Keratinocyte (primary cell): ENCODE data around the gene DNAJB8. TPM values are rescaled to one million over a fixed set of nuclear protein-coding genes. Genes with fewer than 3 reads are reported as not detected.

Experiments used
- DNase-seq: peaks from one replicate; pipeline ENCODE4 v3.0.0-alpha.2; 2011; ENCODE audit warnings: low read depth, missing footprints, low spot score
- FAIRE-seq: peaks from 2 replicates; lab custom pipeline; 2011; peaks lifted over from hg19 to GRCh38; lab: Jason Lieb, UNC
- H2AFZ ChIP-seq: 2 replicates; pipeline ENCODE4 v1.6.0; 2012; ENCODE audit warnings: low read length, control low read depth, inconsistent platforms; ENCODE audit not compliant: control insufficient read depth
- H3K27ac ChIP-seq: 2 replicates; pipeline ENCODE4 v1.5.1; 2011; ENCODE audit warnings: low read length; ENCODE audit not compliant: control insufficient read depth, insufficient read depth
- H3K27me3 ChIP-seq: 3 replicates; pipeline ENCODE4 v1.6.0; 2011; ENCODE audit warnings: low read length; ENCODE audit not compliant: control insufficient read depth, insufficient read depth; ENCODE audit errors: extremely low read depth
- H3K36me3 ChIP-seq, 2 experiments: 2 replicates in 1 of 2; 3 replicates in 1 of 2; pipeline ENCODE4 v1.5.1; 2011; ENCODE audit warnings: low read length in 2 of 2, mild to moderate bottlenecking in 1 of 2; ENCODE audit not compliant: control insufficient read depth in 2 of 2, insufficient read depth in 2 of 2; ENCODE audit errors: extremely low read depth in 1 of 2
- H3K4me1 ChIP-seq: 3 replicates; pipeline ENCODE4 v1.5.1; 2011; ENCODE audit warnings: low read length; ENCODE audit not compliant: control insufficient read depth, insufficient read depth; ENCODE audit errors: extremely low read depth
- H3K4me2 ChIP-seq: 3 replicates; pipeline ENCODE4 v1.6.0; 2011; ENCODE audit warnings: low read depth, low read length; ENCODE audit not compliant: control insufficient read depth, insufficient read depth; ENCODE audit errors: extremely low read depth
- H3K4me3 ChIP-seq, 3 experiments: fragments of 200-600 bp in 1 of 3; sonication (generic) in 1 of 3; 2 replicates in 2 of 3; 3 replicates in 1 of 3; pipeline ENCODE4 v1.5.1; 2011 to 2016; ENCODE audit warnings: low read length in 3 of 3, mild to moderate bottlenecking in 3 of 3, control low read depth in 2 of 3, inconsistent platforms in 1 of 3, low read depth in 1 of 3, mixed read lengths in 1 of 3, mixed run types in 1 of 3, moderate library complexity in 1 of 3; ENCODE audit not compliant: control insufficient read depth in 2 of 3, insufficient read depth in 2 of 3; ENCODE audit errors: extremely low read depth in 1 of 3
- H3K79me2 ChIP-seq: 2 replicates; pipeline ENCODE4 v1.6.0; 2012; ENCODE audit warnings: low read length; ENCODE audit not compliant: control insufficient read depth, insufficient read depth
- H3K9ac ChIP-seq: 3 replicates; pipeline ENCODE4 v1.6.0; 2011; ENCODE audit warnings: low read length; ENCODE audit not compliant: control insufficient read depth, insufficient read depth; ENCODE audit errors: extremely low read depth
- H3K9me1 ChIP-seq: 3 replicates; pipeline ENCODE4 v1.6.0; 2011; ENCODE audit warnings: low read length; ENCODE audit not compliant: control insufficient read depth, insufficient read depth; ENCODE audit errors: extremely low read depth
- H3K9me3 ChIP-seq: 2 replicates; pipeline ENCODE4 v1.5.1; 2012; ENCODE audit warnings: low read depth, low read length; ENCODE audit not compliant: control insufficient read depth
- H4K20me1 ChIP-seq: 3 replicates; pipeline ENCODE4 v1.6.0; 2011; ENCODE audit warnings: low read length; ENCODE audit not compliant: control insufficient read depth, insufficient read depth; ENCODE audit errors: extremely low read depth
- EZH2 ChIP-seq: IDR thresholded peaks from one replicate; pipeline ENCODE4 v1.6.1; 2012; ENCODE audit warnings: inconsistent platforms, mild to moderate bottlenecking, low read length, moderate library complexity
- dilution Hi-C: fragments of 300-500 bp; cut with MboI; formaldehyde crosslinking; loops from one replicate; pipeline ENCODE4 v1.7.0; 2020; ENCODE audit warnings: low sequenced_read_pairs; ENCODE audit not compliant: extremely low pct_ligation_motif_present
- polyA plus RNA-seq, 5 experiments: library from polyadenylated mRNA; depleted of rRNA in 3 of 5; stranded (reverse) in 3 of 5; stranded (forward) in 1 of 5; unstranded in 1 of 5; fragments of >200 nt; gene quantifications; 1 replicate in 1 of 5; 2 replicates in 3 of 5; 3 replicates in 1 of 5; pipeline versions ENCODE4 v1.2.1 to v1.2.3, GENCODE V29; 2011 to 2012; ENCODE audit warnings: missing spikeins in 2 of 5, low read depth in 1 of 5, low replicate concordance in 1 of 5
- TF ChIP-seq, protein P1 (sequence below), 3 experiments: IDR thresholded peaks in 1 of 3; conservative IDR thresholded peaks in 1 of 3; optimal IDR thresholded peaks in 1 of 3; 2 replicates in 2 of 3; 3 replicates in 1 of 3; pipeline versions ENCODE3 to v1.5.1; 2011; ENCODE audit warnings: low read length in 3 of 3, mild to moderate bottlenecking in 3 of 3, moderate library complexity in 2 of 3, control low read depth in 1 of 3, inconsistent platforms in 1 of 3; ENCODE audit not compliant: insufficient read depth in 2 of 3; ENCODE audit errors: extremely low read depth in 1 of 3

DNAJB8 gene
- polyA plus RNA-seq, 1 donor (not counting 4 experiments of a cell fraction or from before 2014, with no cell fraction given) = not detected

DNA sequence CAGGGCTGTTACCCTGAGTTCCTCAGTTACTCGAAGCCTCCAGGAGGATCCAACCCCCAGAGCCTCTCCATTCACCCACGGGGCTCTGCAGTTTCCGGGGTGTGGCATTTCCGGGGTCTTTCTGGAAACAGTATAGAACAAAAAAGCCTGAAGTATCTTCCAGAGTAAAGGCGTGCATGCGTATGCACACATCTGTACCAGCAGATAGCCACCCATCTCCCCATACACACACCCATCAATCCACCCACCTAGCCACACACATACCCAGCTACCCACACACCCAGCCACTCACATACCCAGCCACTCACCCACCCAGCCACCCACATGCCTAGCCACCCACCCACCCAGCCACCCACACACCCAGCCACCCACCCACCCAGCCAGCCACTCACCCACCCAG is 2.9 kb upstream of the DNAJB8 start:
- no peak overlapping the region for H3K4me2 ChIP-seq
- no peaks in the 10 kb centered on the region for H3K9me1 ChIP-seq
- no peaks in the 10 kb centered on the region for H3K36me3 ChIP-seq
- H3K4me3 ChIP-seq = no peak overlapping the region
- H2AFZ ChIP-seq = no peak overlapping the region
- no peaks in the 10 kb centered on the region for H4K20me1 ChIP-seq
- no peak overlapping the region for H3K27ac ChIP-seq
- H3K27me3 ChIP-seq = peaks cover 45% of the 10 kb centered on the region
- H3K9ac ChIP-seq = no peak overlapping the region
- dilution Hi-C loops = no loop called here
- TF ChIP-seq, protein P1, sequence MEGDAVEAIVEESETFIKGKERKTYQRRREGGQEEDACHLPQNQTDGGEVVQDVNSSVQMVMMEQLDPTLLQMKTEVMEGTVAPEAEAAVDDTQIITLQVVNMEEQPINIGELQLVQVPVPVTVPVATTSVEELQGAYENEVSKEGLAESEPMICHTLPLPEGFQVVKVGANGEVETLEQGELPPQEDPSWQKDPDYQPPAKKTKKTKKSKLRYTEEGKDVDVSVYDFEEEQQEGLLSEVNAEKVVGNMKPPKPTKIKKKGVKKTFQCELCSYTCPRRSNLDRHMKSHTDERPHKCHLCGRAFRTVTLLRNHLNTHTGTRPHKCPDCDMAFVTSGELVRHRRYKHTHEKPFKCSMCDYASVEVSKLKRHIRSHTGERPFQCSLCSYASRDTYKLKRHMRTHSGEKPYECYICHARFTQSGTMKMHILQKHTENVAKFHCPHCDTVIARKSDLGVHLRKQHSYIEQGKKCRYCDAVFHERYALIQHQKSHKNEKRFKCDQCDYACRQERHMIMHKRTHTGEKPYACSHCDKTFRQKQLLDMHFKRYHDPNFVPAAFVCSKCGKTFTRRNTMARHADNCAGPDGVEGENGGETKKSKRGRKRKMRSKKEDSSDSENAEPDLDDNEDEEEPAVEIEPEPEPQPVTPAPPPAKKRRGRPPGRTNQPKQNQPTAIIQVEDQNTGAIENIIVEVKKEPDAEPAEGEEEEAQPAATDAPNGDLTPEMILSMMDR (optimal IDR thresholded peaks at IDR 0.05 in 1 of 3, IDR thresholded peaks at IDR 0.05 in 1 of 3, conservative IDR thresholded peaks at IDR 0.05 in 1 of 3; ENCODE audit: extremely low read depth in 1 of 3, insufficient read depth in 2 of 3, low read length in 3 of 3) = no peak
- no peak for TF ChIP-seq EZH2
- no peaks in the 10 kb centered on the region for H3K4me1 ChIP-seq
- no peak for FAIRE-seq
- no peak for DNase-seq
- H3K79me2 ChIP-seq = no peaks in the 10 kb centered on the region
- no peaks in the 10 kb centered on the region for H3K9me3 ChIP-seq

DNA sequence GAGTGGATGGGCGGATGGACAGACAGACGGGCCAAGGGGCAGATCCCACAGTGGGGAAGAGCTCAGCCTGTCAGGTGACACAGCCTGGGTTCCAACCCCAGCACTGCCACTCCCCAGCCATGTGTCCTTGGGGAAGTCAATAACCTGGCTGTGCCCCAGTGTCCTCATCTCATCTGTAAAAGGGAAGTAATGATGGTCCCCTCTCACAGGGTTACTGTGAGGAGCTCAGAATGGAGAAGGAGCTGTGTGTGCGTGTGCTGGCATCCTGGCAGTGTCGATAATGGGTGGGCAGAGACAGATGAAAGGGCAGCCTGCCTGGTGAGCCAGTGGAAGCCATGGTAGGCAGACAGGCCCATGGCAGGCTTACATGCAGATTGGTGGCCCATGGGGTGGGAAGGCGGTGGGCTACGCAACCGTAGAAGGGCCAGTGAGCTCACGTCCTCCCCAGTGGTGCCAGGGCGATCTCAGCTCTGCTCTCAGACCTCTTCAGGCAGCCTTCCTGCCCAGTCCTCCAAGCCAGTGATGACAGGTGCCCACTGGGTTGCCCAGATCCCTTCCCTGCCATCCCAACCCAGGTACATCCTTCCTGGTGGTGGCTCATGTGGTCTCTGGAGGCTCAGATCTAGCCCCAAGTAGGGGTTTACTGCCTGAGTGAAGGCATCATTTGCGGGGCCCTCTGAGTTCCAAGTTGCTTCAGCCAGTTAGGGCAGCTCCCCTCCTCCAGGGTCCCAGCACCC is 2.3 kb upstream of the DNAJB8 start:
- H3K27ac ChIP-seq = no peak overlapping the region
- H3K4me3 ChIP-seq = no peak overlapping the region
- no peaks in the 10 kb centered on the region for H3K4me1 ChIP-seq
- H3K9me1 ChIP-seq = no peaks in the 10 kb centered on the region
- no peak for DNase-seq
- dilution Hi-C loops = no loop called here
- no peak overlapping the region for H3K9ac ChIP-seq
- no peaks in the 10 kb centered on the region for H3K9me3 ChIP-seq
- H3K79me2 ChIP-seq = no peaks in the 10 kb centered on the region
- TF ChIP-seq, protein P1 (optimal IDR thresholded peaks at IDR 0.05 in 1 of 3, IDR thresholded peaks at IDR 0.05 in 1 of 3, conservative IDR thresholded peaks at IDR 0.05 in 1 of 3; ENCODE audit: extremely low read depth in 1 of 3, insufficient read depth in 2 of 3, low read length in 3 of 3) = no peak
- TF ChIP-seq EZH2 = no peak
- no peaks in the 10 kb centered on the region for H4K20me1 ChIP-seq
- no peak for FAIRE-seq
- no peak overlapping the region for H3K4me2 ChIP-seq
- no peaks in the 10 kb centered on the region for H3K36me3 ChIP-seq
- peaks cover 43% of the 10 kb centered on the region for H3K27me3 ChIP-seq
- no peak overlapping the region for H2AFZ ChIP-seq
